ENCODE data around the gene WSCD2. TPM values are rescaled to one million over a fixed set of nuclear protein-coding genes. Genes with fewer than 3 reads are reported as not detected.

Gene WSCD2
- total RNA-seq, 1 experiment from 2014 or later: not detected

GRCh38 chr12:108239378-108239777 is 110.3 kb downstream of the WSCD2 start:
- no peaks in the 10 kb centered on the region for H3K36me3 ChIP-seq (ENCODE audit: control insufficient read depth, insufficient read depth, low read length)
- no peaks in the 10 kb centered on the region for H3K27me3 ChIP-seq (replicated peaks; ENCODE audit: control insufficient read depth, insufficient read depth, low read length)
- Mint-ChIP-seq H3K36me3 (ENCODE audit: insufficient read depth, unreplicated experiment) (no peaks in the 10 kb centered on the region), H3K27me3 (ENCODE audit: insufficient read depth, unreplicated experiment) (peaks cover 8% of the 10 kb centered on the region), H3K4me3 (ENCODE audit: unreplicated experiment) (no peak overlapping the region), H3K9me3 (ENCODE audit: unreplicated experiment) (no peaks in the 10 kb centered on the region), H3K4me1 (ENCODE audit: low read depth, unreplicated experiment) (no peaks in the 10 kb centered on the region), H3K27ac (ENCODE audit: unreplicated experiment) (no peak overlapping the region)
- no peak for TF ChIP-seq CTCF (IDR thresholded peaks at IDR 0.05; ENCODE audit: insufficient read depth in 1 of 2, low read depth in 1 of 2, low read length in 1 of 2, severe bottlenecking in 1 of 2, unreplicated experiment in 1 of 2)
- H3K9me3 ChIP-seq: no peaks in the 10 kb centered on the region
- DNase-seq: no peak
- ChIA-PET CTCF (no interaction called here), POLR2A (no interaction called here)
- BruUV-seq (replicated peaks): no TSS peak
- H3K4me1 ChIP-seq: no peaks in the 10 kb centered on the region
- intact Hi-C loops (cut with micrococcal nuclease; ENCODE audit: unreplicated experiment): no loop called here
- H3K4me3 ChIP-seq (ENCODE audit: low read depth, low read length): no peak overlapping the region

GRCh38 chr12:108240027-108240785 is 111.1 kb downstream of the WSCD2 start:
- Mint-ChIP-seq H3K36me3 (ENCODE audit: insufficient read depth, unreplicated experiment) (no peaks in the 10 kb centered on the region), H3K9me3 (ENCODE audit: unreplicated experiment) (no peaks in the 10 kb centered on the region), H3K27me3 (ENCODE audit: insufficient read depth, unreplicated experiment) (peaks cover 8% of the 10 kb centered on the region), H3K27ac (ENCODE audit: unreplicated experiment) (no peak overlapping the region), H3K4me3 (ENCODE audit: unreplicated experiment) (no peak overlapping the region), H3K4me1 (ENCODE audit: low read depth, unreplicated experiment) (no peaks in the 10 kb centered on the region)
- no peak for DNase-seq
- no peak for TF ChIP-seq CTCF (IDR thresholded peaks at IDR 0.05; ENCODE audit: insufficient read depth in 1 of 2, low read depth in 1 of 2, low read length in 1 of 2, severe bottlenecking in 1 of 2, unreplicated experiment in 1 of 2)
- intact Hi-C loops (cut with micrococcal nuclease; ENCODE audit: unreplicated experiment): no loop called here
- BruUV-seq (replicated peaks): no TSS peak
- Histone ChIP-seq H3K9me3 (no peaks in the 10 kb centered on the region), H3K27me3 (replicated peaks; ENCODE audit: control insufficient read depth, insufficient read depth, low read length) (no peaks in the 10 kb centered on the region), H3K4me1 (no peaks in the 10 kb centered on the region), H3K36me3 (ENCODE audit: control insufficient read depth, insufficient read depth, low read length) (no peaks in the 10 kb centered on the region), H3K4me3 (ENCODE audit: low read depth, low read length) (no peak overlapping the region)
- POLR2A ChIA-PET: no interaction called here
- CTCF ChIA-PET: no interaction called here

GRCh38 chr12:108240928-108241327 is 111.8 kb downstream of the WSCD2 start:
- BruUV-seq (replicated peaks): no TSS peak
- H3K4me3 Mint-ChIP-seq (ENCODE audit: unreplicated experiment): no peak overlapping the region
- no peak for TF ChIP-seq CTCF (IDR thresholded peaks at IDR 0.05; ENCODE audit: insufficient read depth in 1 of 2, low read depth in 1 of 2, low read length in 1 of 2, severe bottlenecking in 1 of 2, unreplicated experiment in 1 of 2)
- H3K27ac Mint-ChIP-seq (ENCODE audit: unreplicated experiment): no peak overlapping the region
- H3K27me3 Mint-ChIP-seq (ENCODE audit: insufficient read depth, unreplicated experiment): peaks cover 8% of the 10 kb centered on the region
- no peaks in the 10 kb centered on the region for H3K4me1 Mint-ChIP-seq (ENCODE audit: low read depth, unreplicated experiment)
- Histone ChIP-seq H3K9me3 (no peaks in the 10 kb centered on the region), H3K27me3 (replicated peaks; ENCODE audit: control insufficient read depth, insufficient read depth, low read length) (no peaks in the 10 kb centered on the region), H3K4me1 (no peaks in the 10 kb centered on the region), H3K36me3 (ENCODE audit: control insufficient read depth, insufficient read depth, low read length) (no peaks in the 10 kb centered on the region), H3K4me3 (ENCODE audit: low read depth, low read length) (no peak overlapping the region)
- CTCF ChIA-PET: no interaction called here
- no peaks in the 10 kb centered on the region for H3K9me3 Mint-ChIP-seq (ENCODE audit: unreplicated experiment)
- no peaks in the 10 kb centered on the region for H3K36me3 Mint-ChIP-seq (ENCODE audit: insufficient read depth, unreplicated experiment)
- no peak for DNase-seq
- intact Hi-C loops (cut with micrococcal nuclease; ENCODE audit: unreplicated experiment): no loop called here
- POLR2A ChIA-PET: no interaction called here
